AG04450 (cell line): Measurements from ENCODE around the gene KIF6. TPM values are rescaled to one million over a fixed set of nuclear protein-coding genes. Genes with fewer than 3 reads are reported as not detected.

Experiments
- CTCF ChIA-PET: fragments of 300-600, 350-600 bp; formaldehyde crosslinking; extraction: SDS; loops from one replicate; lab custom pipeline; 2022; ENCODE audit warnings: antibody characterized with exemption, inconsistent platforms; lab: Charles Lee
- POLR2A ChIA-PET: fragments of 350-600 bp; formaldehyde crosslinking; extraction: SDS; loops from one replicate; lab custom pipeline; 2021; ENCODE audit warnings: antibody characterized with exemption, inconsistent platforms; lab: Yijun Ruan, JAX
- DNase-seq: peaks from one replicate; pipeline ENCODE4 v3.0.0-alpha.2; 2011; ENCODE audit warnings: low read depth, low spot score
- H3K27ac ChIP-seq: one replicate; pipeline ENCODE4 v1.5.1; 2012; ENCODE audit warnings: low read depth, low read length, control low read depth
- H3K27me3 ChIP-seq: one replicate; pipeline ENCODE4 v1.6.0; 2012; ENCODE audit warnings: low read length; ENCODE audit not compliant: control insufficient read depth, insufficient read depth
- H3K4me3 ChIP-seq: 2 replicates; pipeline ENCODE4 v1.5.1; 2011; ENCODE audit warnings: mild to moderate bottlenecking, low read depth, low read length, control low read depth
- H3K9me3 ChIP-seq: 2 replicates; pipeline ENCODE4 v1.5.1; 2012; ENCODE audit warnings: low read length; ENCODE audit not compliant: control insufficient read depth, insufficient read depth
- CTCF ChIP-seq: IDR thresholded peaks from 2 replicates; pipeline ENCODE4 v1.5.1; 2011; ENCODE audit warnings: low read depth, low read length, control low read depth, inconsistent platforms
- polyA plus RNA-seq: library from polyadenylated mRNA; depleted of rRNA; stranded (reverse); fragments of >200 nt; gene quantifications from 2 replicates; pipeline ENCODE4 v1.2.3, GENCODE V29; 2011

Gene KIF6
- polyA plus RNA-seq, 1 experiment: 0.02 TPM

GRCh38 chr6:39530201-39530759, 194.9 kb downstream of the KIF6 start:
- H3K27me3 ChIP-seq: no peaks in the 10 kb centered on the region
- ChIA-PET POLR2A (no interaction called here), CTCF (no interaction called here)
- no peak overlapping the region for H3K4me3 ChIP-seq
- no peak overlapping the region for H3K27ac ChIP-seq
- no peak for TF ChIP-seq CTCF
- no peak for DNase-seq
- H3K9me3 ChIP-seq: no peaks in the 10 kb centered on the region; the same call in 1 of the 2 replicates

GRCh38 chr6:39527792-39528564, 197.2 kb downstream of the KIF6 start:
- TF ChIP-seq CTCF: no peak
- H3K4me3 ChIP-seq: no peak overlapping the region
- H3K9me3 ChIP-seq: no peaks in the 10 kb centered on the region
- ChIA-PET POLR2A (no interaction called here), CTCF (no interaction called here)
- no peak for DNase-seq
- H3K27ac ChIP-seq: no peak overlapping the region
- H3K27me3 ChIP-seq: no peaks in the 10 kb centered on the region

- no peak for TF ChIP-seq CTCF
- Histone ChIP-seq H3K27ac (no peak overlapping the region), H3K27me3 (no peaks in the 10 kb centered on the region), H3K4me3 (no peak overlapping the region), H3K9me3 (no peaks in the 10 kb centered on the region)
- DNase-seq: no peak
- CTCF ChIA-PET: no interaction called here
- POLR2A ChIA-PET: no interaction called here
Observed at GRCh38 chr6:39524007-39524406, 201.2 kb downstream of the KIF6 start.

- CTCF ChIA-PET: no interaction called here
- Histone ChIP-seq H3K27me3 (no peaks in the 10 kb centered on the region), H3K27ac (no peak overlapping the region), H3K9me3 (no peaks in the 10 kb centered on the region), H3K4me3 (no peak overlapping the region)
- POLR2A ChIA-PET: no interaction called here
- TF ChIP-seq CTCF: no peak
- no peak for DNase-seq
Observed at GRCh38 chr6:39521958-39522357, 203.2 kb downstream of the KIF6 start.

- Histone ChIP-seq H3K27me3 (no peaks in the 10 kb centered on the region), H3K9me3 (no peaks in the 10 kb centered on the region), H3K27ac (no peak overlapping the region), H3K4me3 (no peak overlapping the region)
- DNase-seq: no peak
- ChIA-PET POLR2A (no interaction called here), CTCF (no interaction called here)
- no peak for TF ChIP-seq CTCF
Observed at GRCh38 chr6:39520916-39521315, 204.3 kb downstream of the KIF6 start.
